SH-SY5Y (cell line): ENCODE data around the gene PUM1.

Experiments
- GATA2 ChIP-seq: IDR thresholded peaks from 2 replicates; pipeline ENCODE4 v1.6.1; 2011; ENCODE audit warnings: mild to moderate bottlenecking, low read depth, low read length
- GATA3 ChIP-seq: IDR thresholded peaks from 2 replicates; pipeline ENCODE4 v1.6.1; 2011; ENCODE audit warnings: low read depth, mild to moderate bottlenecking, low read length, moderate library complexity

The PUM1 gene

GRCh38 chr1:31084782-31085569 is 19.5 kb upstream of the PUM1 start:
- TF ChIP-seq GATA3 (no peak), GATA2 (no peak)

DNA sequence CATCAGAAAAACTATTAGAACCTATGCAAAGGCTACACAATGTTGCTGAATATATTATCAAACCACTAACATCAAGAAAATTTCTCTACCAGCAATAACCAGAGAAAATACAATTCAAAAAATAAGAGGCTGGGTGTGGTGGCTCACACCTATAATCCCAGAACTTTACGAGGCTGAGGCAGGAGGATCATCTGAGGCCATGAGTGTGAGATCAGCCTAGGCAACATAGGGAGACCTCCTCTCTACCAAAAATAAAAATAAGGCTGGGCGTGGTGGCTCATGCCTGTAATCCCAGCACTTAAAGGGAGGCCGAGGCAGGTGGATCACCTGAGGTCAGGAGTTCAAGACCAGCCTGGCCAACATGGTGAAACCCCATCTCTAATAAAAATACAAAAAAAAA is 16.9 kb upstream of the PUM1 start:
- TF ChIP-seq GATA3, result no peak
- no peak for TF ChIP-seq GATA2

GRCh38 chr1:31073044-31073443 is 7.5 kb upstream of the PUM1 start:
- TF ChIP-seq GATA2 (no peak), GATA3 (no peak)

- TF ChIP-seq GATA3, result no peak
- no peak for TF ChIP-seq GATA2
Observed at GRCh38 chr1:31072304-31072746, 6.8 kb upstream of the PUM1 start.

GRCh38 chr1:31069392-31069791 is 3.9 kb upstream of the PUM1 start:
- no peak for TF ChIP-seq GATA2
- no peak for TF ChIP-seq GATA3

DNA sequence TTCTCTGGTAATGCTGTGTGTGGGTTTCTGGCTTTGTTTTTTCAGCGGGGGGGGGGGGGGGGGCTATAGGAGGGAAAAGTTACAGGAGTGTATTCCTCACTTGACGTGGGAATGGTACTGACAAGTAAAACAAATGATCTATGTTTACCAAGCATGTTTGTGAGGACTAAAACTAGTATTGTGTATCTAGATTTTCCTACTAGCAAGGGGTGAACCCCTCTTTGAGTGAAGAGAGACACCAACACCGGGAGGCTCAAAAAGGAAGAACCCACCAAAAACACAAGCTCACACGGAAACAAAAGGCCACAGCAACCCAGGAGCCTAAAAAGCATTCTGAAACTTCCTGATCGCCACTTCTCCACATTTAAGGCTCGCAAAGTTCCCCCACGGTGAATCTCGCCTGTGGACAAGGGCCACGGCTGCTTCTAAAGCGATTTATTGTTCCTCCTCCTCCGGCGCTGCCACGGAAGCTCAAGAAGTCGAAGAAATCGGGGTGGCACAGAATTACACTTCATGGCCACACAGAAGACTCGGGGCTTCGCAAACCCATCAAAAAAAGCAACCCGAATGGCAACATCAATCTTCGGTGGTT is 703 bp downstream of the PUM1 start:
- TF ChIP-seq GATA3 (no peak), GATA2 (no peak)

- TF ChIP-seq GATA2 (no peak), GATA3 (no peak)
Observed at GRCh38 chr1:31064111-31064717, 1.3 kb downstream of the PUM1 start.

DNA sequence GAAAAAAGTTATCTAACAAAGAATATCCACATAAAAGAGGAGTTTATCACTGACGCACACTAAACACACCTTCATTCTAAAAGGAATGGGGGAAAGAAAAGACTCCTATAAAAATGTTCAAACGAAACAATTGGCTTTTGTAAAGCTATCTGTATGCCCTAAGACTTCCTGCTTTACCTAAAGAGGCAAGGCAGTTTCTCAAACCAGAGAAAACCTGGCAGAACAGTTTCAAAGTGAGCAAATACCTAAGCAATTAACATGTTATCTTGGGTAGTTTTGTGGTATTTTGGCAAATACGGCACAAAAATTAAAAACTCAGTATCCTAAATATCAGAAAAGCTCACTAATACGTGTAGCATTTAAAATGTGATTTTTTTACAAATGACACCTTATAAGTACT is 1.9 kb downstream of the PUM1 start:
- TF ChIP-seq GATA3 (no peak), GATA2 (no peak)

DNA sequence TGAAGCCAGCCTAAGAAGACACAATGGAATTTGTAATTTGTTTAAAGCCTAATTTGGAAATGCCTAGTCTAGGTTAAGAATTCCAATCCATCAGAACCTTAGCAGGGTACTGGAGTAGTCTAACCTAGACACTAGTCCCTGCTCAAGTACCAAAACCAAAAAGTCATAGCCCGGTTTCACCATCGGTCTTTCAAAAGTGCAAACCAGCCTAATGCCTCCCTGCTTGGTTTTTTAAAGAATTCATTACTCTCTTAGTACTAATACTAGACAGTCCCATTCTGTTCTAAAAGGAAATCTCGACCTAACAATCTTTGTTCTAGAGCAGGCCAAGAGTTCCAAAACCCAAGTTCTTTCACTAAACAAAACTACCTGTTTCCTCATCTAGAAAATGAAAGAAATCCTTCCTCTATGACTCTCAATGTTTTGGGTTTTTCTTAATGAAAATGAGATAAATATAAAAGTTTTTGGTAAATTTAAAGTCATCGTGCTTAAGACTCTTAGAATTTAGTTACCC is 2.6 kb downstream of the PUM1 start:
- TF ChIP-seq GATA2, result no peak
- no peak for TF ChIP-seq GATA3

DNA sequence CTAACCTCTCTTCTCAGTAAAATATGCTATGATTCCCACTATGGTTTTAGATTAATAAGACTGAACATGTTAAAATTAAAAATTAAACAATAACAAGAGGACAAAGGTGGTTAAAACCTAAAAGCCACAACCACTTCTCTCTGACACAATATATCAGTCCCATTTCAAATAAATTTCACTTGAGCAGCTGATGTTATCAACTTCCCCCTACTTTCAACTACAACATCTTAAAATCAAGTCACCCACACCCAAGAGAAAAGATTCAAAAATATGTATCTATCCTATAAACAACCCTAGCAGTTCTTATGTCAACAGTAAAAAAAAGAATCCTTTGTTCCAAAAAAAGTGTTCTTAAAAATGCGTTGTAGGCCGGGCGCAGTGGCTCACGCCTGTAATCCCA is 7.5 kb downstream of the PUM1 start:
- TF ChIP-seq GATA2, result no peak
- TF ChIP-seq GATA3, result no peak

GRCh38 chr1:31055953-31056352 is 9.6 kb downstream of the PUM1 start:
- TF ChIP-seq GATA3, result no peak
- no peak for TF ChIP-seq GATA2

DNA sequence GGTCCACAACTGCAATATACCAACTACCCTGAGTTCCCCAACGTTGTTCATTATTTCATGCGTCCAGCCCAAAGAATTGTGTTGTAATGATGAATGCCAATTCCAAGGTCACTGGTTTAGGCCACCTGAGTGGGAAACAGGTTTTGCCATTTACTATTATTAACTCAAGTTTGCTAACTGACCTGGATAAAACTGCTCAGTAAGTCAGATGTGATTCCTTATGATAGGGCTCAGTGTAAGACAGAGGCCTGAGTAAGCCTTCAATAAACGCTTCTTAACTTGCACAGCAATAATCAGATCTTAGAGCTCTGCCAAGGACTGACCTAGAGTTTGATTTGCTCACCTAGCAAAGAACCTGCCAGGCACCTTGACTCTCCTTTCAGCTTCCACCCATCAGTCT is 10.0 kb downstream of the PUM1 start:
- no peak for TF ChIP-seq GATA2
- TF ChIP-seq GATA3, result no peak

- TF ChIP-seq GATA3 (no peak), GATA2 (no peak)
Observed at GRCh38 chr1:31054958-31055481, 10.5 kb downstream of the PUM1 start.

- no peak for TF ChIP-seq GATA2
- TF ChIP-seq GATA3, result no peak
Observed at GRCh38 chr1:31054349-31054748, 11.2 kb downstream of the PUM1 start.

- TF ChIP-seq GATA2, result no peak
- no peak for TF ChIP-seq GATA3
Observed at GRCh38 chr1:31051611-31052010, 13.9 kb downstream of the PUM1 start.

DNA sequence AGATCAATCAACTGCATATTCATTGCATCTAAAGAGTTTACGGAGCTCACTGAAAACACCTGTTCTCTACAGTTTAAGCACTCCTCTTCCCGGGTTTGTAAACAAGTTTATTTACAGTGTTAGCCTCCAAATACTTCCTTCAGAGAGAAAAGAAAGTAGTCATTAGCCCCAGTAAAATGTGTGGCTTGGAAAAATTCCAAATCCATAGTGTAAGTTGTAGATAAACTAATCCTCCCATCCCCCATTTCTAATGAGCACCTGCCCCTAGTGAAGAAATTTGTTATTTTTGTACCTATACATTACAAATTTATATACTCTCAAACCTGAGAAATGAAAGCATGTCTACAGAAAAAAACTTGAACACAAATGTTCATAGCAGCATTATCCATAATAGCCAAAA is 21.9 kb downstream of the PUM1 start:
- no peak for TF ChIP-seq GATA2
- no peak for TF ChIP-seq GATA3
